ENCODE results near the gene CSRNP3.

DNA sequence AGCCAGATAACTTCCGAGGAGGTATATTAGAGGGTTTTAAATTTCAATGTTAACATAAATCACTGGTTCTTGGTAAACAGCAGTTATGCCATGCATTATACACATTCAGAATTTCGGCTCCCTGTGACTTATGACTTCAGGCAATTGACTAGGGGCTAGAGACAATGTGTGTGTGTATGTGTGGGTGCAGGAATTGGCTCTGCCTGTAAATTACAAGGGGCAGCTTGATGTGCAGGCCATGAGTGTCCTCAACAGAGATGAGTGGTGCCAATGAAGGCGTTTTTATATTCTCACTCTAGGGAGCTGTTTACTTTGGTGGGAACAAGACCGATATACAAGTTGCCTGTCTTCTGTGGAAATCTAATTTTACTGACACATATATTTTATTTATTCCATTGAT is 161.6 kb downstream of the CSRNP3 start:
- no peak for TF ChIP-seq POLR2A (IDR thresholded peaks at IDR 0.05)
- TF ChIP-seq, protein P1, sequence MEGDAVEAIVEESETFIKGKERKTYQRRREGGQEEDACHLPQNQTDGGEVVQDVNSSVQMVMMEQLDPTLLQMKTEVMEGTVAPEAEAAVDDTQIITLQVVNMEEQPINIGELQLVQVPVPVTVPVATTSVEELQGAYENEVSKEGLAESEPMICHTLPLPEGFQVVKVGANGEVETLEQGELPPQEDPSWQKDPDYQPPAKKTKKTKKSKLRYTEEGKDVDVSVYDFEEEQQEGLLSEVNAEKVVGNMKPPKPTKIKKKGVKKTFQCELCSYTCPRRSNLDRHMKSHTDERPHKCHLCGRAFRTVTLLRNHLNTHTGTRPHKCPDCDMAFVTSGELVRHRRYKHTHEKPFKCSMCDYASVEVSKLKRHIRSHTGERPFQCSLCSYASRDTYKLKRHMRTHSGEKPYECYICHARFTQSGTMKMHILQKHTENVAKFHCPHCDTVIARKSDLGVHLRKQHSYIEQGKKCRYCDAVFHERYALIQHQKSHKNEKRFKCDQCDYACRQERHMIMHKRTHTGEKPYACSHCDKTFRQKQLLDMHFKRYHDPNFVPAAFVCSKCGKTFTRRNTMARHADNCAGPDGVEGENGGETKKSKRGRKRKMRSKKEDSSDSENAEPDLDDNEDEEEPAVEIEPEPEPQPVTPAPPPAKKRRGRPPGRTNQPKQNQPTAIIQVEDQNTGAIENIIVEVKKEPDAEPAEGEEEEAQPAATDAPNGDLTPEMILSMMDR (IDR thresholded peaks at IDR 0.05): no peak
- TF ChIP-seq EP300 (IDR thresholded peaks at IDR 0.05; ENCODE audit: low read depth): no peak
